ENCODE results near the gene PGAP1. TPM values are rescaled to one million over a fixed set of nuclear protein-coding genes. Genes with fewer than 3 reads are reported as not detected.

The PGAP1 gene
- total RNA-seq, 1 donor from 2014 or later: 12.3 TPM

DNA sequence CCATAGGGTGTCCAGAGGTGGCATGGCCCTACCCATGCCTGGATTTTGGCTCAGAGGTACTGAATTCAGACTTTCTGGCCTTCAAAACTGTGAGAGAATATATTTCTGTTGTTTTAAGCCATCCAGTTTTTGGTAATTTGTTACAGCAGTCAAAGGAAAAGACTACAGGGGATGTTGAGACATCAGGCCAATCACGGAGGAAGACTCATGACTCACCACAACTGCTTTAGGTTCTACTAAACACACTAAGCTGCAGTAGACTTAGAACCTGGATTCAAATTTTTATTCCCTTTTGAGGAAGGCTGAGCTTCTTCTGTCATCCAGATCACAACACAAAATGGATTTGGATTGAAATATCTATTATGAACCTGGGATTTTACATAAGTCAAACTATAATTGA is 105.3 kb downstream of the PGAP1 start:
- Mint-ChIP-seq H3K36me3 (ENCODE audit: low read depth) (peaks cover 6% of the 10 kb centered on the region), H3K9me3 (ENCODE audit: low read depth) (peaks cover 17% of the 10 kb centered on the region), H3K4me3 (ENCODE audit: unreplicated experiment) (no peak overlapping the region), H3K4me1 (ENCODE audit: low read depth) (peaks cover 21% of the 10 kb centered on the region), H3K27me3 (ENCODE audit: low read depth) (no peaks in the 10 kb centered on the region), H3K27ac (ENCODE audit: unreplicated experiment) (no peak overlapping the region)
- TF ChIP-seq, protein P1, sequence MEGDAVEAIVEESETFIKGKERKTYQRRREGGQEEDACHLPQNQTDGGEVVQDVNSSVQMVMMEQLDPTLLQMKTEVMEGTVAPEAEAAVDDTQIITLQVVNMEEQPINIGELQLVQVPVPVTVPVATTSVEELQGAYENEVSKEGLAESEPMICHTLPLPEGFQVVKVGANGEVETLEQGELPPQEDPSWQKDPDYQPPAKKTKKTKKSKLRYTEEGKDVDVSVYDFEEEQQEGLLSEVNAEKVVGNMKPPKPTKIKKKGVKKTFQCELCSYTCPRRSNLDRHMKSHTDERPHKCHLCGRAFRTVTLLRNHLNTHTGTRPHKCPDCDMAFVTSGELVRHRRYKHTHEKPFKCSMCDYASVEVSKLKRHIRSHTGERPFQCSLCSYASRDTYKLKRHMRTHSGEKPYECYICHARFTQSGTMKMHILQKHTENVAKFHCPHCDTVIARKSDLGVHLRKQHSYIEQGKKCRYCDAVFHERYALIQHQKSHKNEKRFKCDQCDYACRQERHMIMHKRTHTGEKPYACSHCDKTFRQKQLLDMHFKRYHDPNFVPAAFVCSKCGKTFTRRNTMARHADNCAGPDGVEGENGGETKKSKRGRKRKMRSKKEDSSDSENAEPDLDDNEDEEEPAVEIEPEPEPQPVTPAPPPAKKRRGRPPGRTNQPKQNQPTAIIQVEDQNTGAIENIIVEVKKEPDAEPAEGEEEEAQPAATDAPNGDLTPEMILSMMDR (IDR thresholded peaks at IDR 0.05): no peak
- DNase-seq (ENCODE audit: low spot score): no peak

DNA sequence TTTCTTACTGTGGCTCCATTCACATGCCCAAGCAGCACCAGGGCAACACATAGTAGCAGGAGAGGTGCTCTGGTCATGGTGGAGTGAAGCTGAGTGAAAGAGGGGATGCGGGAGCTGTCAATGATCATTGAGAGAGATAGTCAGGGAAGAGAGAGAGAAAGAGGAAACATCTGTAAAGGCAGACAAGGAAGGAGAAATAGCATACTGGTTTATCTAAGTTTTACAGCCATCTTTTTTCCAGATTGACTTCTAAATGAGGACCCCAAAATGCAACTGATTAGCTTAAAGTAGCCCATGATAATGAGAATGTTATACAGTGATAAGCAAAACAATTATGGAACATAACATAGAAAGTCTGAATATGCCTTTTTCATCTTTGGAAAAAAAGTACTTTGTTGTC is 117.2 kb downstream of the PGAP1 start, which contains the start of gene C2orf66:
Gene C2orf66 (minus strand): TSS at position 96 of the 400 bp plus-strand sequence. CDS start 19 bp downstream, at position 77.
- Mint-ChIP-seq H3K9me3 (ENCODE audit: low read depth) (peaks cover 9% of the 10 kb centered on the region), H3K36me3 (ENCODE audit: low read depth) (no peaks in the 10 kb centered on the region), H3K4me3 (ENCODE audit: unreplicated experiment) (no peak within 1 kb of the TSS), H3K27me3 (ENCODE audit: low read depth) (peaks cover 6% of the 10 kb centered on the region), H3K4me1 (ENCODE audit: low read depth) (no peaks in the 10 kb centered on the region), H3K27ac (ENCODE audit: unreplicated experiment) (no peak within 1 kb of the TSS)
- TF ChIP-seq, protein P1 (IDR thresholded peaks at IDR 0.05): no peak
- no peak for DNase-seq (ENCODE audit: low spot score)

DNA sequence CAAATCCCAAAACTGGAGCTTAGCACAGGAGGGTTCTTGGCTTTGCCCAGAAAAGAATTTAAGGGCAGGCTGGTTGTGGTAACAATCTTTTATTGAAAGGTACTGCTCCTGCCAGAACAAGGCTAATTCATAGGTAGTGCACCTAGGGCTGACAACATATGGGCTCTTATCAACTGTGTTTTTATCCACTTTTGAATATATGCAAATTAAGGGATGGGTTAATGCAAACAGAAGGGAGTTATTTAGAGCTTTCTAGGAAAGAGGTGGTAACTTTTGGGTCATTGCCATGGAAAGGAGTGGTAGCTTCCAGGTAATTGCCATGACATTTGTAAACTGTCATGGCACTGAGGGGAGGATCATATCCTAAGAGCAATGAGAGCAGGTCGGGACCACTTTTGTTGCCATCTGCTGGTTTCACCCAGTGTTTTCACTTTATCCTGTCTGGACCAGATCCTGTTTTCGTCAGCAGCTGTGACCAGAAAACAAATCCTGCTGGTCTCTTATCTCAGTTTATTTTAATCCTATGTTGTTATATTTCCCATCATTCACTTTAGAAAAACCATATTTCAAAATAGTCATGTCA is 118.3 kb downstream of the PGAP1 start:
- Mint-ChIP-seq H3K27me3 (ENCODE audit: low read depth) (peaks cover 4% of the 10 kb centered on the region), H3K27ac (ENCODE audit: unreplicated experiment) (no peak overlapping the region), H3K9me3 (ENCODE audit: low read depth) (peaks cover 5% of the 10 kb centered on the region), H3K36me3 (ENCODE audit: low read depth) (no peaks in the 10 kb centered on the region), H3K4me1 (ENCODE audit: low read depth) (no peaks in the 10 kb centered on the region), H3K4me3 (ENCODE audit: unreplicated experiment) (no peak overlapping the region)
- DNase-seq (ENCODE audit: low spot score): no peak
- TF ChIP-seq, protein P1 (IDR thresholded peaks at IDR 0.05): no peak

GRCh38 chr2:196804381-196804780 is 122.1 kb downstream of the PGAP1 start:
- TF ChIP-seq, protein P1 (IDR thresholded peaks at IDR 0.05): no peak
- no peak for DNase-seq (ENCODE audit: low spot score)
- no peaks in the 10 kb centered on the region for H3K27me3 Mint-ChIP-seq (ENCODE audit: low read depth)

GRCh38 chr2:196802401-196802800 is 124.1 kb downstream of the PGAP1 start:
- H3K4me1 Mint-ChIP-seq (ENCODE audit: low read depth): peaks cover 25% of the 10 kb centered on the region
- H3K27me3 Mint-ChIP-seq (ENCODE audit: low read depth): no peaks in the 10 kb centered on the region
- no peaks in the 10 kb centered on the region for H3K36me3 Mint-ChIP-seq (ENCODE audit: low read depth)
- no peaks in the 10 kb centered on the region for H3K9me3 Mint-ChIP-seq (ENCODE audit: low read depth)
- no peak overlapping the region for H3K27ac Mint-ChIP-seq (ENCODE audit: unreplicated experiment)
- no peak for DNase-seq (ENCODE audit: low spot score)
- no peak overlapping the region for H3K4me3 Mint-ChIP-seq (ENCODE audit: unreplicated experiment)
- TF ChIP-seq, protein P1 (IDR thresholded peaks at IDR 0.05): no peak

More at GRCh38 chr2:196804381-196804780, 122.1 kb downstream of the PGAP1 start:
- H3K9me3 Mint-ChIP-seq (ENCODE audit: low read depth): no peaks in the 10 kb centered on the region
- H3K4me3 Mint-ChIP-seq (ENCODE audit: unreplicated experiment): no peak overlapping the region
- H3K4me1 Mint-ChIP-seq (ENCODE audit: low read depth): peaks cover 13% of the 10 kb centered on the region
- H3K27ac Mint-ChIP-seq (ENCODE audit: unreplicated experiment): no peak overlapping the region
- H3K36me3 Mint-ChIP-seq (ENCODE audit: low read depth): no peaks in the 10 kb centered on the region

All from chondrocyte (in vitro differentiated cells).